H9 (cell line): ENCODE results near the gene PNLIP. TPM values are rescaled to one million over a fixed set of nuclear protein-coding genes. Genes with fewer than 3 reads are reported as not detected.

ENCODE experiments used
- DNase-seq: peaks from one replicate; pipeline ENCODE4 v3.0.0-alpha.2; 2017
- H2AFZ ChIP-seq: one replicate; pipeline ENCODE4 v1.6.1; 2013; ENCODE audit warnings: mild to moderate bottlenecking, low read length, control low read depth, moderate library complexity
- H2AK5ac ChIP-seq: 2 replicates; pipeline ENCODE4 v1.6.1; 2013; ENCODE audit warnings: low read length, control low read depth, mixed read lengths; ENCODE audit not compliant: insufficient read length
- H2BK120ac ChIP-seq: one replicate; pipeline ENCODE4 v1.6.1; 2013; ENCODE audit warnings: low read depth, mild to moderate bottlenecking, low read length, control low read depth, inconsistent platforms; ENCODE audit not compliant: poor library complexity, severe bottlenecking
- H2BK12ac ChIP-seq: 2 replicates; pipeline ENCODE4 v1.6.1; 2013; ENCODE audit warnings: low read length, control low read depth, mixed read lengths, low read depth; ENCODE audit not compliant: insufficient read length
- H2BK15ac ChIP-seq: 2 replicates; pipeline ENCODE4 v1.6.1; 2013; ENCODE audit warnings: low read depth, low read length, control low read depth
- H2BK20ac ChIP-seq: one replicate; pipeline ENCODE4 v1.6.1; 2013; ENCODE audit warnings: low read depth, mild to moderate bottlenecking, low read length, control low read depth, inconsistent platforms; ENCODE audit not compliant: poor library complexity, severe bottlenecking
- H2BK5ac ChIP-seq: 2 replicates; pipeline ENCODE4 v1.6.1; 2013; ENCODE audit warnings: low read length, control low read depth, mixed read lengths; ENCODE audit not compliant: insufficient read length
- H3K14ac ChIP-seq: 2 replicates; pipeline ENCODE4 v1.6.1; 2013; ENCODE audit warnings: low read length, control low read depth; ENCODE audit not compliant: insufficient read depth
- H3K18ac ChIP-seq: 2 replicates; pipeline ENCODE4 v1.6.1; 2013; ENCODE audit warnings: low read depth, mild to moderate bottlenecking, mixed read lengths, low read length, control low read depth; ENCODE audit not compliant: insufficient read length
- H3K23ac ChIP-seq: 2 replicates; pipeline ENCODE4 v1.6.1; 2013; ENCODE audit warnings: low read length, control low read depth, mixed read lengths, low read depth; ENCODE audit not compliant: insufficient read length
- H3K23me2 ChIP-seq: 2 replicates; pipeline ENCODE4 v1.6.1; 2013; ENCODE audit warnings: low read depth, mild to moderate bottlenecking, mixed read lengths, low read length, control low read depth; ENCODE audit not compliant: insufficient read length, poor library complexity, severe bottlenecking
- H3K27ac ChIP-seq: 2 replicates; pipeline ENCODE4 v1.5.1; 2013; ENCODE audit warnings: low read length, control low read depth, mixed read lengths, low read depth; ENCODE audit not compliant: insufficient read length
- H3K27me3 ChIP-seq: 2 replicates; pipeline ENCODE4 v1.6.1; 2013; ENCODE audit warnings: low read length, control low read depth, inconsistent platforms; ENCODE audit not compliant: insufficient read depth
- H3K4ac ChIP-seq: 2 replicates; pipeline ENCODE4 v1.6.1; 2013; ENCODE audit warnings: low read depth, mild to moderate bottlenecking, control low read depth, inconsistent platforms, low read length, moderate library complexity
- H3K4me1 ChIP-seq: 2 replicates; pipeline ENCODE4 v1.6.1; 2013; ENCODE audit warnings: low read length, control low read depth, inconsistent platforms; ENCODE audit not compliant: insufficient read depth
- H3K4me2 ChIP-seq: 2 replicates; pipeline ENCODE4 v1.6.1; 2013; ENCODE audit warnings: low read length, control low read depth, mixed read lengths; ENCODE audit not compliant: insufficient read length, insufficient read depth
- H3K56ac ChIP-seq: 2 replicates; pipeline ENCODE4 v1.6.1; 2013; ENCODE audit warnings: low read depth, mild to moderate bottlenecking, mixed read lengths, low read length, control low read depth; ENCODE audit not compliant: insufficient read length
- H3K79me1 ChIP-seq: 2 replicates; pipeline ENCODE4 v1.6.1; 2013; ENCODE audit warnings: low read depth, mild to moderate bottlenecking, moderate library complexity, low read length, control low read depth, inconsistent platforms; ENCODE audit not compliant: insufficient read depth, poor library complexity, severe bottlenecking
- H3K79me2 ChIP-seq: 2 replicates; pipeline ENCODE4 v1.6.1; 2013; ENCODE audit warnings: low read length, control low read depth, inconsistent platforms; ENCODE audit not compliant: insufficient read depth
- H3K9ac ChIP-seq: 2 replicates; pipeline ENCODE4 v1.6.1; 2013; ENCODE audit warnings: low read length, control low read depth, mixed read lengths; ENCODE audit not compliant: insufficient read length; ENCODE audit errors: extremely low read depth
- H3K9me3 ChIP-seq: one replicate; pipeline ENCODE4 v1.6.1; 2013; ENCODE audit warnings: low read depth, low read length, inconsistent platforms; ENCODE audit not compliant: control insufficient read depth
- H3T11ph ChIP-seq: one replicate; pipeline ENCODE4 v1.6.1; 2013; ENCODE audit warnings: mild to moderate bottlenecking, low read length, control low read depth, inconsistent platforms
- H4K20me1 ChIP-seq: one replicate; pipeline ENCODE4 v1.6.1; 2013; ENCODE audit not compliant: control insufficient read depth, insufficient read length, insufficient read depth
- H4K5ac ChIP-seq: 2 replicates; pipeline ENCODE4 v1.6.1; 2013; ENCODE audit warnings: low read depth, mild to moderate bottlenecking, mixed read lengths, low read length, control low read depth; ENCODE audit not compliant: insufficient read length
- H4K8ac ChIP-seq: replicated peaks from 2 replicates; pipeline ENCODE4 v1.6.1; 2013; ENCODE audit warnings: low read length, control low read depth, mixed read lengths, low read depth; ENCODE audit not compliant: insufficient read length
- H4K91ac ChIP-seq: 2 replicates; pipeline ENCODE4 v1.6.1; 2013; ENCODE audit warnings: low read depth, mild to moderate bottlenecking, moderate library complexity, mixed read lengths, low read length, control low read depth; ENCODE audit not compliant: insufficient read length
- H3K27ac Mint-ChIP-seq, 3 experiments: 2 replicates in 2 of 3; 3 replicates in 1 of 3; pipeline ENCODE4 v1.8.0; 2020 to 2021; ENCODE audit warnings: mixed read lengths in 3 of 3, mild to moderate bottlenecking in 1 of 3, moderate library complexity in 1 of 3
- H3K27me3 Mint-ChIP-seq: 2 replicates; pipeline ENCODE4 v1.8.0; 2021; ENCODE audit warnings: low read depth, mild to moderate bottlenecking, moderate library complexity, mixed read lengths
- H3K36me3 Mint-ChIP-seq, 3 experiments: 2 replicates in 2 of 3; 3 replicates in 1 of 3; pipeline ENCODE4 v1.8.0; 2020 to 2021; ENCODE audit warnings: low read depth in 3 of 3, mixed read lengths in 3 of 3; ENCODE audit not compliant: insufficient read depth in 1 of 3
- H3K4me1 Mint-ChIP-seq, 2 experiments: 2 replicates each; pipeline ENCODE4 v1.8.0; 2020; ENCODE audit warnings: mixed read lengths in 2 of 2
- H3K4me3 Mint-ChIP-seq, 2 experiments: 2 replicates in 1 of 2; 3 replicates in 1 of 2; pipeline ENCODE4 v1.8.0; 2020 to 2021; ENCODE audit warnings: mild to moderate bottlenecking in 2 of 2, mixed read lengths in 2 of 2, moderate library complexity in 1 of 2
- H3K9me3 Mint-ChIP-seq, 2 experiments: 2 replicates in 1 of 2; 3 replicates in 1 of 2; pipeline ENCODE4 v1.8.0; 2020; ENCODE audit warnings: mild to moderate bottlenecking in 2 of 2, mixed read lengths in 2 of 2, moderate library complexity in 1 of 2
- WGBS: extraction: QIAGEN DNeasy Blood & Tissue Kit; methylation state at CpG from one replicate; pipeline ENCODE4 v1.1.7; 2013; ENCODE audit warnings: missing lambda C conversion rate, low lambda C conversion rate, mixed read lengths; ENCODE audit not compliant: insufficient read length; ENCODE audit errors: extremely low coverage; 5-methylcytosine and 5-hydroxymethylcytosine counted together
- total RNA-seq: library from RNA; stranded (reverse); gene quantifications from 2 replicates; pipeline ENCODE4 v1.2.1, GENCODE V29; 2021
- TF ChIP-seq, protein P1 (sequence below): fragments of 200-600 bp; sonication (generic); conservative IDR thresholded peaks from 3 replicates; pipeline ENCODE4 v1.8.0; 2021; ENCODE audit warnings: antibody characterized with exemption, mild to moderate bottlenecking

Gene PNLIP
- total RNA-seq, 1 experiment from 2014 or later = not detected

DNA sequence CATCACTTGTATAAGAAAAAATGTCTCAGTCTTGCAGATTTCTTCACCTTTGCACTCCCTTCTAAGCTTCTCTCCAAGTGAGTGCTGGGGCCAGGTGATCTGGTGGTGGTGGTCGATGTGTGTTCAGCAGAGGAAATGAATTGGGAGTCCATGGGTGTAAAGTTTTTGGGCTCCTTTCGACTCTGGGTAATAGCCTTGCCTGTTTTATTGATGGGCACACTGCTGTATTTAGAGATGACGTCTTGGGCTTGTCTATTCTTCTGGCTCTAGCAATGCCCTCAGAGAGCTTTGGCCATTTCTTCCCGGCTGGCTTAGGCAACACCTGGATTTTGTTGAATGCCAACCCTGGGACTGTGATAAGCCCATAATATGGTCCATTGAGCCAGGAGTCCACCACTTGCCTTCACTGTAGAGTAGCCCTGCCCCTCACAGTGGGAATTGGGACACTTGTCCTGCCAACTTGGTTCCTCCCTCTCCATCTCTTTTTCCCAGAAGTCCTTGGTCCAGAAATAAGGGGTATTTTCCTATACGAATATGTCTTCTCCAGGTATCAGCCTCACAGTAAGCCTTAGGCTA is 11.7 kb downstream of the PNLIP start:
- H3K9me3 Mint-ChIP-seq = no peaks in the 10 kb centered on the region; a peak in 1 of 5 replicates
- no peak overlapping the region for H2AFZ ChIP-seq
- H2BK15ac ChIP-seq = no peak overlapping the region
- no peak overlapping the region for H3K18ac ChIP-seq
- no peaks in the 10 kb centered on the region for H3K23me2 ChIP-seq
- no peaks in the 10 kb centered on the region for H3K36me3 Mint-ChIP-seq
- no peaks in the 10 kb centered on the region for H3K79me2 ChIP-seq
- H4K91ac ChIP-seq = no peak overlapping the region
- no peaks in the 10 kb centered on the region; the same call in 1 of the 2 replicates for H3K4me1 ChIP-seq
- H3K9me3 ChIP-seq = no peaks in the 10 kb centered on the region
- H3K79me1 ChIP-seq = no peaks in the 10 kb centered on the region
- no peak overlapping the region for H3K4me2 ChIP-seq
- H3K27me3 Mint-ChIP-seq = no peaks in the 10 kb centered on the region
- H2AK5ac ChIP-seq = no peak overlapping the region
- no peak overlapping the region for H2BK120ac ChIP-seq
- H3K27ac ChIP-seq = no peak overlapping the region
- no peak overlapping the region for H4K8ac ChIP-seq
- no peak overlapping the region for H3T11ph ChIP-seq
- no peak overlapping the region for H4K5ac ChIP-seq
- H3K56ac ChIP-seq = no peak overlapping the region
- H3K27me3 ChIP-seq = no peaks in the 10 kb centered on the region
- TF ChIP-seq, protein P1, sequence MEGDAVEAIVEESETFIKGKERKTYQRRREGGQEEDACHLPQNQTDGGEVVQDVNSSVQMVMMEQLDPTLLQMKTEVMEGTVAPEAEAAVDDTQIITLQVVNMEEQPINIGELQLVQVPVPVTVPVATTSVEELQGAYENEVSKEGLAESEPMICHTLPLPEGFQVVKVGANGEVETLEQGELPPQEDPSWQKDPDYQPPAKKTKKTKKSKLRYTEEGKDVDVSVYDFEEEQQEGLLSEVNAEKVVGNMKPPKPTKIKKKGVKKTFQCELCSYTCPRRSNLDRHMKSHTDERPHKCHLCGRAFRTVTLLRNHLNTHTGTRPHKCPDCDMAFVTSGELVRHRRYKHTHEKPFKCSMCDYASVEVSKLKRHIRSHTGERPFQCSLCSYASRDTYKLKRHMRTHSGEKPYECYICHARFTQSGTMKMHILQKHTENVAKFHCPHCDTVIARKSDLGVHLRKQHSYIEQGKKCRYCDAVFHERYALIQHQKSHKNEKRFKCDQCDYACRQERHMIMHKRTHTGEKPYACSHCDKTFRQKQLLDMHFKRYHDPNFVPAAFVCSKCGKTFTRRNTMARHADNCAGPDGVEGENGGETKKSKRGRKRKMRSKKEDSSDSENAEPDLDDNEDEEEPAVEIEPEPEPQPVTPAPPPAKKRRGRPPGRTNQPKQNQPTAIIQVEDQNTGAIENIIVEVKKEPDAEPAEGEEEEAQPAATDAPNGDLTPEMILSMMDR = no peak
- H3K14ac ChIP-seq = no peak overlapping the region
- H2BK5ac ChIP-seq = no peak overlapping the region
- H3K9ac ChIP-seq = no peak overlapping the region
- no peak for DNase-seq
- peaks cover 16 to 17% of the 10 kb centered on the region in 2 experiments for H3K4me1 Mint-ChIP-seq
- H2BK12ac ChIP-seq = no peak overlapping the region
- H3K4me3 Mint-ChIP-seq = no peak overlapping the region
- H4K20me1 ChIP-seq = no peaks in the 10 kb centered on the region
- no peak overlapping the region for H3K23ac ChIP-seq
- no CpG with 5 or more reads among the region's 5 CpGs for WGBS
- no peak overlapping the region for H2BK20ac ChIP-seq
- H3K4ac ChIP-seq = no peak overlapping the region
- H3K27ac Mint-ChIP-seq = no peak overlapping the region
